SU-DHL-6 (cell line): ENCODE data around the gene C12orf57.

Source experiments
- H2AFZ ChIP-seq: fragments of 200-600 bp; sonication (generic); 2 replicates; pipeline ENCODE4 v1.6.1; 2014; ENCODE audit warnings: low read depth, mild to moderate bottlenecking, moderate library complexity, mixed read lengths, antibody characterized with exemption, low read length; ENCODE audit not compliant: severe bottlenecking
- H3F3A ChIP-seq: fragments of 200-600 bp; shearing (Covaris generic); 2 replicates; pipeline ENCODE4 v1.6.0; 2016; ENCODE audit warnings: antibody characterized with exemption, mild to moderate bottlenecking; ENCODE audit not compliant: insufficient read depth
- H3K27ac ChIP-seq: fragments of 200-600 bp; sonication (generic); 2 replicates; pipeline ENCODE4 v1.5.1; 2016; ENCODE audit warnings: low read depth, mild to moderate bottlenecking, low read length, moderate library complexity, mixed read lengths
- H3K27me3 ChIP-seq: fragments of 200-600 bp; sonication (generic), shearing (Covaris generic); 2 replicates; pipeline ENCODE4 v1.6.0; 2014; ENCODE audit warnings: mild to moderate bottlenecking, low read length
- H3K36me3 ChIP-seq: fragments of 200-600 bp; sonication (generic); 2 replicates; pipeline ENCODE4 v1.6.1; 2014; ENCODE audit warnings: mild to moderate bottlenecking, low read length, mixed read lengths
- H3K4me2 ChIP-seq: fragments of 300-600, 200-600 bp; shearing (Covaris generic), sonication (generic); 2 replicates; pipeline ENCODE4 v1.6.0; 2014; ENCODE audit warnings: low read length, low read depth, mild to moderate bottlenecking; ENCODE audit not compliant: poor library complexity, severe bottlenecking
- H3K4me3 ChIP-seq: fragments of 200-600 bp; sonication (generic); 2 replicates; pipeline ENCODE4 v1.5.1; 2014; ENCODE audit warnings: antibody characterized with exemption, low read length, mild to moderate bottlenecking, mixed read lengths; ENCODE audit not compliant: insufficient read depth, poor library complexity, severe bottlenecking
- H3K79me2 ChIP-seq: fragments of 200-600 bp; sonication (generic); 2 replicates; pipeline ENCODE4 v1.6.1; 2014; ENCODE audit warnings: mild to moderate bottlenecking, low read length, moderate library complexity; ENCODE audit not compliant: insufficient read depth
- H3K9ac ChIP-seq: fragments of 200-600 bp; sonication (generic); 2 replicates; pipeline ENCODE4 v1.7.0; 2014; ENCODE audit warnings: mild to moderate bottlenecking, low read length
- H3K9me2 ChIP-seq: fragments of 200-600 bp; sonication (generic); replicated peaks from 2 replicates; pipeline ENCODE4 v1.6.1; 2014; ENCODE audit warnings: low read length; ENCODE audit not compliant: insufficient read depth
- H3K9me3 ChIP-seq: fragments of 200-600 bp; sonication (generic); 2 replicates; pipeline ENCODE4 v1.6.1; 2014; ENCODE audit warnings: low read length, mixed read lengths; ENCODE audit not compliant: insufficient read depth
- H4K20me1 ChIP-seq: fragments of 200-600 bp; sonication (generic); 2 replicates; pipeline ENCODE4 v1.6.1; 2014; ENCODE audit warnings: low read depth, mild to moderate bottlenecking, antibody characterized with exemption, low read length, moderate library complexity, mixed read lengths
- EZH2phosphoT487 ChIP-seq: fragments of 200-600 bp; sonication (generic), shearing (Covaris generic); conservative IDR thresholded peaks from 2 replicates; pipeline ENCODE4 v1.6.1; 2018; ENCODE audit warnings: mild to moderate bottlenecking, antibody characterized with exemption, low read length, moderate library complexity, mixed read lengths
- TF ChIP-seq, protein P1 (sequence below): fragments of 200-600 bp; sonication (generic); IDR thresholded peaks from one replicate; pipeline ENCODE4 v1.5.1; 2017; ENCODE audit warnings: antibody characterized with exemption, mild to moderate bottlenecking, low read length, moderate library complexity; ENCODE audit not compliant: insufficient read depth, poor library complexity, severe bottlenecking

Gene C12orf57

DNA sequence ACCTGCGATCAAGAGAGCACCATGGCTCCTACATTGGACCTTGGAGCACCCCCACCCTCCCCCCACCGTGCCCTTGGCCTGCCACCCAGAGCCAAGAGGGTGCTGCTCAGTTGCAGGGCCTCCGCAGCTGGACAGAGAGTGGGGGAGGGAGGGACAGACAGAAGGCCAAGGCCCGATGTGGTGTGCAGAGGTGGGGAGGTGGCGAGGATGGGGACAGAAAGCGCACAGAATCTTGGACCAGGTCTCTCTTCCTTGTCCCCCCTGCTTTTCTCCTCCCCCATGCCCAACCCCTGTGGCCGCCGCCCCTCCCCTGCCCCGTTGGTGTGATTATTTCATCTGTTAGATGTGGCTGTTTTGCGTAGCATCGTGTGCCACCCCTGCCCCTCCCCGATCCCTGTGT, 2.0 kb upstream of the C12orf57 start:
- H3K27ac ChIP-seq, result no peak overlapping the region
- H3K9me3 ChIP-seq, result no peaks in the 10 kb centered on the region
- no peaks in the 10 kb centered on the region for H3K27me3 ChIP-seq
- TF ChIP-seq, protein P1, sequence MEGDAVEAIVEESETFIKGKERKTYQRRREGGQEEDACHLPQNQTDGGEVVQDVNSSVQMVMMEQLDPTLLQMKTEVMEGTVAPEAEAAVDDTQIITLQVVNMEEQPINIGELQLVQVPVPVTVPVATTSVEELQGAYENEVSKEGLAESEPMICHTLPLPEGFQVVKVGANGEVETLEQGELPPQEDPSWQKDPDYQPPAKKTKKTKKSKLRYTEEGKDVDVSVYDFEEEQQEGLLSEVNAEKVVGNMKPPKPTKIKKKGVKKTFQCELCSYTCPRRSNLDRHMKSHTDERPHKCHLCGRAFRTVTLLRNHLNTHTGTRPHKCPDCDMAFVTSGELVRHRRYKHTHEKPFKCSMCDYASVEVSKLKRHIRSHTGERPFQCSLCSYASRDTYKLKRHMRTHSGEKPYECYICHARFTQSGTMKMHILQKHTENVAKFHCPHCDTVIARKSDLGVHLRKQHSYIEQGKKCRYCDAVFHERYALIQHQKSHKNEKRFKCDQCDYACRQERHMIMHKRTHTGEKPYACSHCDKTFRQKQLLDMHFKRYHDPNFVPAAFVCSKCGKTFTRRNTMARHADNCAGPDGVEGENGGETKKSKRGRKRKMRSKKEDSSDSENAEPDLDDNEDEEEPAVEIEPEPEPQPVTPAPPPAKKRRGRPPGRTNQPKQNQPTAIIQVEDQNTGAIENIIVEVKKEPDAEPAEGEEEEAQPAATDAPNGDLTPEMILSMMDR, result no peak
- no peak for TF ChIP-seq EZH2phosphoT487
- no peaks in the 10 kb centered on the region for H3K79me2 ChIP-seq
- no peaks in the 10 kb centered on the region for H3K9me2 ChIP-seq
- H3K4me2 ChIP-seq, result no peak overlapping the region
- no peaks in the 10 kb centered on the region for H4K20me1 ChIP-seq
- H2AFZ ChIP-seq, result no peak overlapping the region
- peaks cover 27% of the 10 kb centered on the region for H3F3A ChIP-seq
- H3K36me3 ChIP-seq, result no peaks in the 10 kb centered on the region
- H3K4me3 ChIP-seq, result no peak overlapping the region
- no peak overlapping the region for H3K9ac ChIP-seq

DNA sequence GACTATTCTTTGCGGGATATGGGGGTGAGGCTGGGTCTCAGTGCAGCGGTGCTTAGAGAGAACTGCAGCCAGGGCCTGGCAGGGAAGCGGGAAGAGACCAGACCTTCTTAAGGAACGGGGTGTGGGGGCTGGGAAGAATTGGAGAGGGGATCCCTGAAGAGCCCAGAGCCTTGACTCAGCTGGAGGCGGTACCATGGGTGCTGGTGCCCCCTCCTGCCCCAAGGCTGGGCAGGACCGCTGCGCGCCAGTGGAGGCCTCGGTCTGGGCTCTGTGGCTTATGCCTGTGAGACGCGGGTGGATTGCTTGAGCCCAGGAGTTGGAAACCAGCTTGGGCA, 1.5 kb upstream of the C12orf57 start:
- no peaks in the 10 kb centered on the region for H4K20me1 ChIP-seq
- H3K9ac ChIP-seq, result no peak overlapping the region
- no peak overlapping the region for H3K4me2 ChIP-seq
- H3K79me2 ChIP-seq, result no peaks in the 10 kb centered on the region
- no peaks in the 10 kb centered on the region for H3K9me3 ChIP-seq
- TF ChIP-seq, protein P1, result no peak
- TF ChIP-seq EZH2phosphoT487, result no peak
- H2AFZ ChIP-seq, result no peak overlapping the region
- H3K9me2 ChIP-seq, result no peaks in the 10 kb centered on the region
- H3K27me3 ChIP-seq, result no peaks in the 10 kb centered on the region
- peaks cover 31% of the 10 kb centered on the region for H3F3A ChIP-seq
- H3K4me3 ChIP-seq, result no peak overlapping the region
- no peaks in the 10 kb centered on the region for H3K36me3 ChIP-seq
- no peak overlapping the region for H3K27ac ChIP-seq

- Histone ChIP-seq H3K9me3 (no peaks in the 10 kb centered on the region), H3K36me3 (no peaks in the 10 kb centered on the region), H3K9ac (peak overlapping the region; percentile 74), H3K79me2 (no peaks in the 10 kb centered on the region), H3K27ac (peak overlapping the region; percentile 82), H3K9me2 (no peaks in the 10 kb centered on the region), H3K27me3 (no peaks in the 10 kb centered on the region), H3F3A (peaks cover 28% of the 10 kb centered on the region), H4K20me1 (no peaks in the 10 kb centered on the region), H3K4me3 (no peak overlapping the region), H3K4me2 (peak overlapping the region; percentile 82), H2AFZ (no peak overlapping the region)
- TF ChIP-seq EZH2phosphoT487, result no peak
- TF ChIP-seq, protein P1, result no peak
Measured at GRCh38 chr12:6943389-6943721, 467 bp upstream of the C12orf57 start.
